Astrocyte (in vitro differentiated cells and primary cell): ENCODE measurements around the gene BCL7C. TPM values are rescaled to one million over a fixed set of nuclear protein-coding genes. Genes with fewer than 3 reads are reported as not detected.

Experiments used
- DNase-seq: peaks from one replicate; pipeline ENCODE4 v3.0.0-alpha.2; 2010; ENCODE audit warnings: low read depth
- FAIRE-seq: peaks from 2 replicates; lab custom pipeline; 2011; peaks lifted over from hg19 to GRCh38; lab: Jason Lieb, UNC
- H2AFZ ChIP-seq: 2 replicates; pipeline ENCODE4 v1.6.0; 2012; ENCODE audit warnings: low read depth, low read length, inconsistent platforms
- H3K27ac ChIP-seq: 2 replicates; pipeline ENCODE4 v1.5.1; 2011; ENCODE audit warnings: low read depth, low read length, inconsistent platforms
- H3K27me3 ChIP-seq: 2 replicates; pipeline ENCODE4 v1.6.0; 2011; ENCODE audit warnings: low read length, inconsistent platforms; ENCODE audit not compliant: insufficient read depth
- H3K36me3 ChIP-seq: 2 replicates; pipeline ENCODE4 v1.5.1; 2011; ENCODE audit warnings: low read length, inconsistent platforms; ENCODE audit not compliant: insufficient read depth
- H3K4me1 ChIP-seq: 2 replicates; pipeline ENCODE4 v1.5.1; 2011; ENCODE audit warnings: low read length, inconsistent platforms; ENCODE audit not compliant: insufficient read depth
- H3K4me2 ChIP-seq: 2 replicates; pipeline ENCODE4 v1.6.0; 2012; ENCODE audit warnings: low read length, inconsistent platforms
- H3K4me3 ChIP-seq: 2 replicates; pipeline ENCODE4 v1.5.1; 2011; ENCODE audit warnings: low read depth, mild to moderate bottlenecking, low read length, inconsistent platforms; ENCODE audit not compliant: insufficient read depth
- H3K79me2 ChIP-seq: 2 replicates; pipeline ENCODE4 v1.6.0; 2012; ENCODE audit warnings: mild to moderate bottlenecking, low read length, inconsistent platforms; ENCODE audit not compliant: insufficient read depth
- H3K9ac ChIP-seq: 2 replicates; pipeline ENCODE4 v1.6.0; 2012; ENCODE audit warnings: mild to moderate bottlenecking, low read length, inconsistent platforms
- H3K9me3 ChIP-seq: 2 replicates; pipeline ENCODE4 v1.5.1; 2012; ENCODE audit warnings: low read depth, mild to moderate bottlenecking, low read length, inconsistent platforms; ENCODE audit not compliant: insufficient read depth
- H4K20me1 ChIP-seq: 2 replicates; pipeline ENCODE4 v1.6.0; 2012; ENCODE audit warnings: low read length, inconsistent platforms; ENCODE audit not compliant: insufficient read depth
- H3K27ac Mint-ChIP-seq: one replicate; pipeline ENCODE4 v1.8.0; 2021; ENCODE audit warnings: mild to moderate bottlenecking, mixed read lengths; ENCODE audit not compliant: unreplicated experiment
- H3K27me3 Mint-ChIP-seq: one replicate; pipeline ENCODE4 v1.8.0; 2021; ENCODE audit warnings: low read depth, mixed read lengths; ENCODE audit not compliant: unreplicated experiment
- H3K36me3 Mint-ChIP-seq: one replicate; pipeline ENCODE4 v1.8.0; 2021; ENCODE audit warnings: low read depth, mixed read lengths; ENCODE audit not compliant: unreplicated experiment
- H3K4me1 Mint-ChIP-seq: one replicate; pipeline ENCODE4 v1.8.0; 2021; ENCODE audit warnings: low read depth, mixed read lengths; ENCODE audit not compliant: unreplicated experiment
- H3K4me3 Mint-ChIP-seq: one replicate; pipeline ENCODE4 v1.8.0; 2021; ENCODE audit warnings: mild to moderate bottlenecking, moderate library complexity, mixed read lengths; ENCODE audit not compliant: unreplicated experiment
- H3K9me3 Mint-ChIP-seq: one replicate; pipeline ENCODE4 v1.8.0; 2021; ENCODE audit warnings: mild to moderate bottlenecking, mixed read lengths; ENCODE audit not compliant: unreplicated experiment
- CTCF ChIP-seq: IDR thresholded peaks from 2 replicates; pipeline ENCODE4 v1.5.1; 2011; ENCODE audit warnings: low read depth, mild to moderate bottlenecking, inconsistent platforms, low read length, moderate library complexity; ENCODE audit not compliant: insufficient read depth
- EZH2 ChIP-seq: IDR thresholded peaks from 2 replicates; pipeline ENCODE4 v1.6.1; 2012; ENCODE audit warnings: mild to moderate bottlenecking, low read length, inconsistent platforms; ENCODE audit not compliant: insufficient read depth
- total RNA-seq: library from RNA; stranded (reverse); gene quantifications from 2 replicates; pipeline ENCODE4 v1.2.1, GENCODE V29; 2021

The BCL7C gene
- total RNA-seq, 1 donor from 2014 or later = 40.7 TPM

DNA sequence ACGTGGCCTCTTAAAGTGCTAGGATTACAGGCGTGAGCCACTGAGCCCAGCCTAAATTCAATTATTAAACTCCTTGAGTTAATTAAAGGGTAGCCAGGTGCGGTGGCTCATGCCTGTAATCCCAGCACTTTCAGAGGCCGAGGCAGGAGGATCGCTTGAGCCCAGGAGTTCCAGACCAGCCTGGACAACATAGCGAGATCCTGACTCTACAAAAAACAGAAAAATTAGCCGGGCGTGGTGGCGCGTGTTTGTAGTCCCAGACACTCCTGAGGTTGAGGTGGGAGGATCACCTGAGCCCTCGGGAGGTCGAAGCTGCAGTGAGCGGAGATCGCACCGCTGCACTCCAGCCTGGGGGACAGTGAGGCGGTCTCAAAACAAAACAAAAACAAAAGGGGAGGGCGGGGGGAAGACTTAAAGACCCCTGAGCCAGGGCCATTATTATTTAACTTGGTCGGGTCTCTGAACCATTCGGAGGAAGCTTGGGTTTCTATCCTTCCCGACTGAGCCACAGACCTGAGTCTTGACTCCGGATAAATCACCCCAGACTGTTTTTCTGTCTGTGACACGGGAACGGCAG, 19.5 kb downstream of the BCL7C start:
- no peak for FAIRE-seq

GRCh38 chr16:30870904-30871303, 23.0 kb downstream of the BCL7C start:
- Mint-ChIP-seq H3K27ac (no peak overlapping the region), H3K4me1 (peaks cover 3% of the 10 kb centered on the region), H3K36me3 (peaks cover 18% of the 10 kb centered on the region), H3K9me3 (no peaks in the 10 kb centered on the region), H3K4me3 (no peak overlapping the region), H3K27me3 (no peaks in the 10 kb centered on the region)
- H3K9me3 ChIP-seq = no peaks in the 10 kb centered on the region
- FAIRE-seq (no peak), DNase-seq (no peak)
- TF ChIP-seq CTCF (no peak), EZH2 (no peak)
- H3K4me1 ChIP-seq = peaks cover 4% of the 10 kb centered on the region
- H3K36me3 ChIP-seq = peaks cover 2% of the 10 kb centered on the region
- peaks cover 6% of the 10 kb centered on the region for H3K79me2 ChIP-seq
- no peaks in the 10 kb centered on the region for H3K27me3 ChIP-seq
- no peaks in the 10 kb centered on the region for H4K20me1 ChIP-seq
- H3K27ac ChIP-seq = no peak overlapping the region
- no peak overlapping the region for H3K4me2 ChIP-seq
- H3K4me3 ChIP-seq = no peak overlapping the region
- H2AFZ ChIP-seq = no peak overlapping the region
- no peak overlapping the region for H3K9ac ChIP-seq

More for the DNA sequence above, 19.5 kb downstream of the BCL7C start:
- Mint-ChIP-seq H3K4me3 (peak overlapping the region; percentile 94), H3K27me3 (no peaks in the 10 kb centered on the region), H3K36me3 (peaks cover 21% of the 10 kb centered on the region), H3K9me3 (no peaks in the 10 kb centered on the region), H3K4me1 (peaks cover 13% of the 10 kb centered on the region), H3K27ac (peak overlapping the region; percentile 82)
- Histone ChIP-seq H3K27ac (peak overlapping the region; percentile 88), H3K4me2 (peak overlapping the region; percentile 96), H2AFZ (peak overlapping the region; percentile 90), H4K20me1 (no peaks in the 10 kb centered on the region), H3K9me3 (no peaks in the 10 kb centered on the region), H3K79me2 (peaks cover 19% of the 10 kb centered on the region), H3K4me1 (peaks cover 14% of the 10 kb centered on the region), H3K27me3 (no peaks in the 10 kb centered on the region), H3K4me3 (peak overlapping the region; percentile 81), H3K9ac (peak overlapping the region; percentile 89), H3K36me3 (peaks cover 2% of the 10 kb centered on the region)
- TF ChIP-seq CTCF (no peak), EZH2 (no peak)
- DNase-seq = no peak

GRCh38 chr16:30867747-30868146, 26.1 kb downstream of the BCL7C start:
- no peak for DNase-seq
- Histone ChIP-seq H4K20me1 (no peaks in the 10 kb centered on the region), H3K4me3 (no peak overlapping the region), H3K4me1 (no peaks in the 10 kb centered on the region), H3K9ac (no peak overlapping the region), H3K4me2 (no peak overlapping the region), H2AFZ (no peak overlapping the region), H3K9me3 (no peaks in the 10 kb centered on the region), H3K79me2 (peaks cover 4% of the 10 kb centered on the region), H3K27me3 (no peaks in the 10 kb centered on the region), H3K27ac (no peak overlapping the region), H3K36me3 (peaks cover 2% of the 10 kb centered on the region)
- Mint-ChIP-seq H3K36me3 (peaks cover 17% of the 10 kb centered on the region), H3K4me1 (no peaks in the 10 kb centered on the region), H3K4me3 (peak overlapping the region; percentile 34), H3K27me3 (no peaks in the 10 kb centered on the region), H3K27ac (no peak overlapping the region), H3K9me3 (no peaks in the 10 kb centered on the region)
- no peak for TF ChIP-seq EZH2
- FAIRE-seq = no peak
